HCT116 (cell line): Measurements from ENCODE around the gene TUBB4B. TPM values are rescaled to one million over a fixed set of nuclear protein-coding genes. Genes with fewer than 3 reads are reported as not detected.

ENCODE experiments used
- ATAC-seq: fragments of 200-7000 bp; cut with Tn5 transposase; 2 replicates; pipeline ENCODE4 v1.9.1; 2020; ENCODE audit warnings: mild to moderate bottlenecking, moderate library complexity
- BruUV-seq: library from RNA; stranded (reverse); fragments of 400-500 nt; replicated peaks from 2 replicates; lab custom pipeline; 2021; lab: Mats Ljungman, UMichigan
- CTCF ChIA-PET: fragments of 300-600 bp; sonication (Branson Sonifier 250); formaldehyde crosslinking; loops from one replicate; lab custom pipeline; 2021; ENCODE audit warnings: antibody characterized with exemption; lab: Charles Lee
- POLR2A ChIA-PET: fragments of 300-600, 350-600 bp; sonication (Branson Sonifier 250); formaldehyde crosslinking; loops from one replicate; lab custom pipeline; 2021; ENCODE audit warnings: antibody characterized with exemption; lab: Charles Lee
- RAD21 ChIA-PET, 2 experiments: fragments of 300-600 bp; sonication (Branson Sonifier 250); formaldehyde crosslinking; loops; one replicate each; lab custom pipeline; 2023; ENCODE audit warnings: low total read pairs in 2 of 2; ENCODE audit not compliant: uncharacterized antibody in 2 of 2, unreplicated experiment in 2 of 2, low non-redundant PET in 1 of 2; lab: Charles Lee
- DNase-seq: peaks from one replicate; pipeline ENCODE4 v3.0.0-alpha.2; 2010; ENCODE audit warnings: low read depth, low spot score
- H2AFZ ChIP-seq: fragments of 200-600 bp; shearing (Covaris generic), sonication (generic); 2 replicates; pipeline ENCODE4 v1.6.1; 2017; ENCODE audit warnings: low read depth, mixed run types, mixed read lengths, antibody characterized with exemption, low read length; ENCODE audit not compliant: poor library complexity, severe bottlenecking
- H3K27ac ChIP-seq: 2 replicates; pipeline ENCODE4 v1.5.1; 2012; ENCODE audit warnings: low read depth, low read length
- H3K27me3 ChIP-seq: fragments of 200-600 bp; sonication (generic); 2 replicates; pipeline ENCODE4 v1.6.1; 2016; ENCODE audit warnings: mixed run types, low read length, mixed read lengths; ENCODE audit not compliant: insufficient read depth
- H3K36me3 ChIP-seq, 2 experiments: fragments of 200-500 bp in 1 of 2; fragments of 200-600 bp in 1 of 2; sonication (Bioruptor generic) in 1 of 2; sonication (generic) in 1 of 2; 2 replicates each; pipeline versions ENCODE4 v1.5.1 to v1.6.1; 2014 to 2016; ENCODE audit warnings: low read length in 2 of 2, inconsistent platforms in 1 of 2, mixed read lengths in 1 of 2, mixed run types in 1 of 2; ENCODE audit not compliant: insufficient read depth in 2 of 2, control insufficient read depth in 1 of 2
- H3K4me1 ChIP-seq, 2 experiments: fragments of 200-600 bp in 1 of 2; sonication (generic) in 1 of 2; 2 replicates each; pipeline versions ENCODE4 v1.5.1 to v1.6.1; 2012 to 2017; ENCODE audit warnings: low read length in 2 of 2, inconsistent platforms in 1 of 2, mild to moderate bottlenecking in 1 of 2, mixed read lengths in 1 of 2, mixed run types in 1 of 2, moderate library complexity in 1 of 2; ENCODE audit not compliant: insufficient read depth in 2 of 2, control insufficient read depth in 1 of 2
- H3K4me2 ChIP-seq: fragments of 200-600 bp; sonication (generic); 2 replicates; pipeline ENCODE4 v1.6.1; 2017; ENCODE audit warnings: mixed run types, low read length, mixed read lengths
- H3K4me3 ChIP-seq, 2 experiments: fragments of 200-600 bp in 1 of 2; sonication (generic) in 1 of 2; replicated peaks in 1 of 2; 2 replicates each; pipeline ENCODE4 v1.5.1; 2011 to 2016; ENCODE audit warnings: low read length in 2 of 2, control low read depth in 1 of 2, low read depth in 1 of 2, mild to moderate bottlenecking in 1 of 2, mixed read lengths in 1 of 2, mixed run types in 1 of 2
- H3K79me2 ChIP-seq: fragments of 200-600 bp; sonication (generic); 2 replicates; pipeline ENCODE4 v1.6.1; 2017; ENCODE audit warnings: mild to moderate bottlenecking, mixed run types, low read length, moderate library complexity, mixed read lengths; ENCODE audit not compliant: insufficient read depth
- H3K9ac ChIP-seq: fragments of 200-600 bp; sonication (generic); 2 replicates; pipeline ENCODE4 v1.6.1; 2016; ENCODE audit warnings: low read length, mixed read lengths
- H3K9me2 ChIP-seq: fragments of 200-600 bp; sonication (generic), shearing (Covaris generic); 2 replicates; pipeline ENCODE4 v1.6.1; 2017; ENCODE audit warnings: mixed run types, mild to moderate bottlenecking, moderate library complexity; ENCODE audit not compliant: insufficient read depth
- H3K9me3 ChIP-seq, 2 experiments: fragments of 200-500 bp in 1 of 2; fragments of 200-600 bp in 1 of 2; sonication (Bioruptor generic) in 1 of 2; sonication (generic) in 1 of 2; 2 replicates each; pipeline ENCODE4 v1.6.1; 2014 to 2017; ENCODE audit warnings: low read length in 2 of 2, mixed read lengths in 2 of 2, inconsistent platforms in 1 of 2, low read depth in 1 of 2, mild to moderate bottlenecking in 1 of 2, mixed run types in 1 of 2, moderate library complexity in 1 of 2; ENCODE audit not compliant: control insufficient read depth in 1 of 2, insufficient read depth in 1 of 2
- H4K20me1 ChIP-seq: fragments of 200-600 bp; sonication (generic), shearing (Covaris generic); 2 replicates; pipeline ENCODE4 v1.6.1; 2017; ENCODE audit warnings: mixed run types, mild to moderate bottlenecking, moderate library complexity; ENCODE audit not compliant: insufficient read depth
- CBX3 ChIP-seq: IDR thresholded peaks from 2 replicates; pipeline ENCODE4 v1.6.1; 2012; ENCODE audit warnings: low read depth
- CEBPB ChIP-seq: IDR thresholded peaks from 2 replicates; pipeline ENCODE4 v1.6.1; 2012; ENCODE audit warnings: low read depth
- EGR1 ChIP-seq: IDR thresholded peaks from 2 replicates; pipeline ENCODE4 v1.6.1; 2012; ENCODE audit warnings: low read depth
- EZH2phosphoT487 ChIP-seq: fragments of 200-600 bp; IDR thresholded peaks from 2 replicates; pipeline ENCODE4 v1.6.1; 2018; ENCODE audit warnings: antibody characterized with exemption, borderline replicate concordance
- JUND ChIP-seq: IDR thresholded peaks from 2 replicates; pipeline ENCODE4 v1.6.1; 2012
- POLR2AphosphoS5 ChIP-seq: IDR thresholded peaks from 2 replicates; pipeline ENCODE4 v1.6.1; 2011; ENCODE audit warnings: mild to moderate bottlenecking, low read depth, low read length, moderate library complexity
- SIN3A ChIP-seq: IDR thresholded peaks from 2 replicates; pipeline ENCODE4 v1.6.1; 2012; ENCODE audit warnings: low read depth
- SP1 ChIP-seq: IDR thresholded peaks from 2 replicates; pipeline ENCODE4 v1.6.1; 2012; ENCODE audit warnings: low read depth
- SRF ChIP-seq: IDR thresholded peaks from 2 replicates; pipeline ENCODE4 v1.6.1; 2012; ENCODE audit warnings: low read depth
- YY1 ChIP-seq: IDR thresholded peaks from 2 replicates; pipeline ENCODE4 v1.6.1; 2011; ENCODE audit warnings: low read length, low read depth, moderate library complexity, mild to moderate bottlenecking; ENCODE audit not compliant: insufficient replicate concordance; ENCODE audit errors: extremely low read depth
- ZFX ChIP-seq: fragments of 450-650 bp; IDR thresholded peaks from 2 replicates; pipeline ENCODE4 v1.6.1; 2017
- ZNF274 ChIP-seq: fragments of 200-500 bp; sonication (Bioruptor generic); IDR thresholded peaks from 2 replicates; pipeline ENCODE4 v1.6.1; 2014; ENCODE audit warnings: mild to moderate bottlenecking, low read depth, low read length, inconsistent platforms
- intact Hi-C: fragments of 100-400 bp; cut with micrococcal nuclease; formaldehyde crosslinking; loops from 2 replicates; pipeline ENCODE4 v1.10.0; 2022
- total RNA-seq: library from RNA; stranded (reverse); gene quantifications from one replicate; pipeline ENCODE4 v1.2.1, GENCODE V29; 2021; ENCODE audit not compliant: unreplicated experiment
- TF ChIP-seq, protein P1 (sequence below): IDR thresholded peaks from 2 replicates; pipeline ENCODE4 v1.6.1; 2011; ENCODE audit warnings: mild to moderate bottlenecking, low read length, moderate library complexity; ENCODE audit not compliant: insufficient replicate concordance; ENCODE audit errors: extremely low read depth
- TF ChIP-seq, protein P2 (sequence below), 3 experiments: fragments of 200-600 bp in 1 of 3; sonication (generic) in 1 of 3; IDR thresholded peaks in 2 of 3; conservative IDR thresholded peaks in 1 of 3; 2 replicates each; pipeline ENCODE4 v1.5.1; 2012 to 2017; ENCODE audit warnings: low read depth in 2 of 3, low read length in 2 of 3, antibody characterized with exemption in 1 of 3, borderline replicate concordance in 1 of 3, control low read depth in 1 of 3, mild to moderate bottlenecking in 1 of 3, mixed read lengths in 1 of 3, mixed run types in 1 of 3, moderate library complexity in 1 of 3; ENCODE audit not compliant: insufficient read depth in 1 of 3

Gene TUBB4B
- total RNA-seq, 1 experiment from 2014 or later = 502 TPM

DNA sequence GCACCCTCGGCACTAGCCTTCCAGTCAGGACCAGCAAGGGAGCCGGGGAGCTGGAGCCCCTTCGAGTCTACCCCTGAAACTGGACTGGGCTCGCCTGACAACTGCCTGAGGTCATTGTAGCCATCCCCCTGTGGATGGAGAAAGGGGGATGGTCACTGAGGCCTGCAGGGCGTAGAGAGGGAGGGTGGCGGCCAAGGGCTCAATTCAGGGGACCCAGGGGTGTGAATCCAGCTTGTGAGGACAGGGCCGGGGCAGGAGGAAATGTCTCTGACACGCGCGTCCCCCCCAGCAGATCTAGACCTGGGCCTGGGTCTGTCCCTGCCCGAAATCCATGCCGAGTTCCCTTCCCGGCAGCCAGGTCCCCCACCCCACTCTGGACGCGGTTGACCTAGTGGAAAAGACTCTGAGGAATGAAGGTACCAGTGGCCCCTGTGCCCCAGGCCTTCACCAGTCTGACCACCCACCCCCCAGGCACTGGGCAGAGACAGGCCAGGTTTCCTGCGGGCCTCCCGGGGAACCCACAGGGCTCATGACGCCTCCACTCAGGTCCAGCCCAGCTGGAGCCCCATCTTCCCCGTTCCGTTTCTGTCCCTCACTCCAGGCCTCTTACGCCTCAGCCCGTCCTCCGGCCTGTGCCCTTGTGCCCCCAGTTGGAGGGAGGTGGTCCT, 9.6 kb upstream of the TUBB4B start:
- no peaks in the 10 kb centered on the region for H4K20me1 ChIP-seq
- no peak for ATAC-seq
- H3K9ac ChIP-seq = no peak overlapping the region
- H3K4me2 ChIP-seq = no peak overlapping the region
- ChIA-PET CTCF (no interaction called here), POLR2A (no interaction called here), RAD21 (no interaction called here)
- TF ChIP-seq CBX3 (no peak), POLR2AphosphoS5 (no peak), EGR1 (no peak), SP1 (no peak), SIN3A (no peak), ZNF274 (no peak), JUND (no peak)
- TF ChIP-seq, protein P1, sequence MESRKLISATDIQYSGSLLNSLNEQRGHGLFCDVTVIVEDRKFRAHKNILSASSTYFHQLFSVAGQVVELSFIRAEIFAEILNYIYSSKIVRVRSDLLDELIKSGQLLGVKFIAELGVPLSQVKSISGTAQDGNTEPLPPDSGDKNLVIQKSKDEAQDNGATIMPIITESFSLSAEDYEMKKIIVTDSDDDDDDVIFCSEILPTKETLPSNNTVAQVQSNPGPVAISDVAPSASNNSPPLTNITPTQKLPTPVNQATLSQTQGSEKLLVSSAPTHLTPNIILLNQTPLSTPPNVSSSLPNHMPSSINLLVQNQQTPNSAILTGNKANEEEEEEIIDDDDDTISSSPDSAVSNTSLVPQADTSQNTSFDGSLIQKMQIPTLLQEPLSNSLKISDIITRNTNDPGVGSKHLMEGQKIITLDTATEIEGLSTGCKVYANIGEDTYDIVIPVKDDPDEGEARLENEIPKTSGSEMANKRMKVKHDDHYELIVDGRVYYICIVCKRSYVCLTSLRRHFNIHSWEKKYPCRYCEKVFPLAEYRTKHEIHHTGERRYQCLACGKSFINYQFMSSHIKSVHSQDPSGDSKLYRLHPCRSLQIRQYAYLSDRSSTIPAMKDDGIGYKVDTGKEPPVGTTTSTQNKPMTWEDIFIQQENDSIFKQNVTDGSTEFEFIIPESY = no peak
- H3K9me3 ChIP-seq = no peaks in the 10 kb centered on the region
- no peaks in the 10 kb centered on the region for H3K9me2 ChIP-seq
- no TSS peak for BruUV-seq
- H3K4me3 ChIP-seq = no peak overlapping the region
- H2AFZ ChIP-seq = no peak overlapping the region
- no peaks in the 10 kb centered on the region for H3K79me2 ChIP-seq
- no peak overlapping the region for H3K27ac ChIP-seq
- H3K27me3 ChIP-seq = no peaks in the 10 kb centered on the region
- intact Hi-C loops = no loop called here
- no peaks in the 10 kb centered on the region for H3K36me3 ChIP-seq
- DNase-seq = no peak
- peaks cover 20 to 37% of the 10 kb centered on the region in 2 experiments for H3K4me1 ChIP-seq

DNA sequence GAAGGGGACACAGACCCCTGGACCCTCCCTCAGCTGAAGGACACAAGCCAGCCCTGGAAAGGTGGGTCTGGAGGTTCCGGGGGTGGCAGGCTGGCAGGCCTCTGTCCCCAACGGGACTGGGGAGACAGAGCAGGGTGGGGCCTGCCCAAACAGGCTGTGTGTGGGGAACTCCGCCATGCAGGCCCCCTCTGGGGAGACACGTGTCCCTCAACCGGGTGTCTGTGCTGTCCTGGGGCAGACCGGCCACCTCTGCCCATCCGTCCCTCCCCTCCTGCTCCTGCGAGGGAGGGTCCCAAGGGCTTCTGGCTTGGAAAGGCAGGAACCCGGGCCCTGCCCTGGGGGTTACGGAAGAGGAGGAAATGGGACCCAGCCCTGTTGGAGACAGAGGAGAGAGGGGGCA, 9.0 kb upstream of the TUBB4B start:
- H3K9me2 ChIP-seq = no peaks in the 10 kb centered on the region
- POLR2A ChIA-PET = no interaction called here
- H3K4me1 ChIP-seq = peaks cover 20 to 37% of the 10 kb centered on the region in 2 experiments
- H3K9me3 ChIP-seq = no peaks in the 10 kb centered on the region
- no peak overlapping the region for H2AFZ ChIP-seq
- no peak overlapping the region for H3K9ac ChIP-seq
- TF ChIP-seq YY1 (no peak), SIN3A (no peak), EZH2phosphoT487 (no peak), ZFX (no peak), EGR1 (no peak), CEBPB (no peak), SRF (no peak)
- TF ChIP-seq, protein P1 = no peak
- TF ChIP-seq, protein P2, sequence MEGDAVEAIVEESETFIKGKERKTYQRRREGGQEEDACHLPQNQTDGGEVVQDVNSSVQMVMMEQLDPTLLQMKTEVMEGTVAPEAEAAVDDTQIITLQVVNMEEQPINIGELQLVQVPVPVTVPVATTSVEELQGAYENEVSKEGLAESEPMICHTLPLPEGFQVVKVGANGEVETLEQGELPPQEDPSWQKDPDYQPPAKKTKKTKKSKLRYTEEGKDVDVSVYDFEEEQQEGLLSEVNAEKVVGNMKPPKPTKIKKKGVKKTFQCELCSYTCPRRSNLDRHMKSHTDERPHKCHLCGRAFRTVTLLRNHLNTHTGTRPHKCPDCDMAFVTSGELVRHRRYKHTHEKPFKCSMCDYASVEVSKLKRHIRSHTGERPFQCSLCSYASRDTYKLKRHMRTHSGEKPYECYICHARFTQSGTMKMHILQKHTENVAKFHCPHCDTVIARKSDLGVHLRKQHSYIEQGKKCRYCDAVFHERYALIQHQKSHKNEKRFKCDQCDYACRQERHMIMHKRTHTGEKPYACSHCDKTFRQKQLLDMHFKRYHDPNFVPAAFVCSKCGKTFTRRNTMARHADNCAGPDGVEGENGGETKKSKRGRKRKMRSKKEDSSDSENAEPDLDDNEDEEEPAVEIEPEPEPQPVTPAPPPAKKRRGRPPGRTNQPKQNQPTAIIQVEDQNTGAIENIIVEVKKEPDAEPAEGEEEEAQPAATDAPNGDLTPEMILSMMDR (IDR thresholded peaks at IDR 0.05 in 2 of 3, conservative IDR thresholded peaks at IDR 0.05 in 1 of 3; ENCODE audit: borderline replicate concordance in 1 of 3, insufficient read depth in 1 of 3, low read depth in 2 of 3, low read length in 2 of 3) = no peak
- TF ChIP-seq, all 23 proteins: peak for 0
- Histone ChIP-seq H3K79me2 (no peaks in the 10 kb centered on the region), H3K4me3 (no peak overlapping the region), H3K27me3 (no peaks in the 10 kb centered on the region), H4K20me1 (no peaks in the 10 kb centered on the region), H3K4me2 (no peak overlapping the region), H3K27ac (no peak overlapping the region), H3K36me3 (no peaks in the 10 kb centered on the region)
- no peak for ATAC-seq
- ChIA-PET CTCF (no interaction called here), RAD21 (no interaction called here)
- intact Hi-C loops = no loop called here
- no TSS peak for BruUV-seq
- DNase-seq = no peak
